ENCODE results near the gene SUPT3H. TPM values are rescaled to one million over a fixed set of nuclear protein-coding genes. Genes with fewer than 3 reads are reported as not detected.
A peak's percentile ranks its signal among the peaks of the same experiment; 100 is the strongest.

The SUPT3H gene
- total and polyA plus RNA-seq, 2 of the 8 experiments (the other 6 are each of a cell fraction or from before 2014, with no cell fraction given): 18.8 to 23.0 TPM

DNA sequence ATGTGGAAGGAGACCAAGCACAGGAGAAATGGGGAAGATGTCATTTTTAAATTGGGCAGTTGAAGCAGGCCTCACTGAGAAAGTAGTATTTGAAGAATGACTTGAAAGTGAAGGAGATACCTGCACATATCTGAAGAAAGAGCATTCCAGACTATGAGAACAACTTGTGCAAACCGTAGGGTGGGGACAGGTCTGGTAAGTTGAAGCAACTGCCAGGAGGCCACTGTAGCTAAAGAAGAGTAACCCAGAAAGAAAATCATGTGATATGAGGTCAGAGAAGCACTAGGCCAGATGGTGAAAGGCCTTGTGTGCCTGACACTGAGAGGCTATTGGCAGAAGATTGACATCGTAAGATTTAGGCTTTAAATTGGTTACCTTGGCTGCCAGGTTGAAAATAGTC lies 4.7 kb upstream of the SUPT3H start:
- Histone ChIP-seq H3K4me1 (replicated peaks in 1 of 4; ENCODE audit: control insufficient read depth in 3 of 4, insufficient read depth in 4 of 4, low read length in 3 of 4) (no peaks in the 10 kb centered on the region), H2BK5ac (ENCODE audit: low read depth, low read length) (no peak overlapping the region), H3K79me1 (ENCODE audit: low read depth, low read length) (no peaks in the 10 kb centered on the region), H3K14ac (ENCODE audit: insufficient read length) (no peak overlapping the region), H3K9me3 (ENCODE audit: insufficient read depth in 2 of 2, low read depth in 1 of 2, low read length in 1 of 2) (no peaks in the 10 kb centered on the region), H4K8ac (ENCODE audit: extremely low read depth, insufficient read depth, low read length) (no peak overlapping the region), H4K91ac (replicated peaks; ENCODE audit: insufficient read length, low read length) (no peak overlapping the region), H3K27ac (ENCODE audit: low read depth, low read length) (no peak overlapping the region), H3K23me2 (ENCODE audit: low read depth, low read length) (peaks cover 3% of the 10 kb centered on the region), H2AFZ (ENCODE audit: low read length) (no peak overlapping the region), H2BK12ac (ENCODE audit: low read depth, low read length) (no peak overlapping the region), H3K4me2 (ENCODE audit: insufficient read depth in 1 of 2, low read depth in 2 of 2, low read length in 2 of 2) (no peak overlapping the region), H3K9ac (replicated peaks in 1 of 4; ENCODE audit: extremely low read depth in 1 of 4, low read depth in 3 of 4, low read length in 3 of 4) (no peak overlapping the region), H3K4ac (replicated peaks; ENCODE audit: insufficient read length, low read depth, low read length) (no peak overlapping the region), H3K79me2 (ENCODE audit: control insufficient read depth in 1 of 2, insufficient read depth in 2 of 2, low read length in 2 of 2) (no peaks in the 10 kb centered on the region), H2BK20ac (ENCODE audit: low read length) (no peak overlapping the region), H3K4me3 (ENCODE audit: extremely low read depth in 1 of 4, insufficient read depth in 2 of 4, low read depth in 3 of 4, low read length in 4 of 4) (no peak overlapping the region), H3K23ac (ENCODE audit: insufficient read length) (no peak overlapping the region), H3K18ac (ENCODE audit: extremely low read depth, low read length) (no peak overlapping the region), H4K20me1 (replicated peaks in 1 of 2; ENCODE audit: control insufficient read depth in 1 of 2, insufficient read depth in 2 of 2, low read length in 2 of 2) (no peaks in the 10 kb centered on the region), H4K5ac (ENCODE audit: insufficient read length, low read depth, low read length) (no peak overlapping the region), H2AK5ac (ENCODE audit: low read depth, low read length) (no peak overlapping the region), H2BK120ac (replicated peaks; ENCODE audit: low read depth, low read length) (no peak overlapping the region), H2BK15ac (ENCODE audit: low read length) (0 out of 2 replicates have a peak overlapping the region, but pooled peaks have one; percentile 49), H3K36me3 (ENCODE audit: control insufficient read depth in 2 of 4, insufficient read depth in 4 of 4, low read length in 3 of 4) (no peaks in the 10 kb centered on the region), H3K27me3 (replicated peaks in 1 of 4; ENCODE audit: control insufficient read depth in 3 of 4, extremely low read depth in 1 of 4, insufficient read depth in 3 of 4, low read length in 3 of 4) (no peaks in the 10 kb centered on the region), H3K56ac (replicated peaks; ENCODE audit: insufficient read length, low read depth, low read length) (no peak overlapping the region)
- FAIRE-seq (no peak), DNase-seq (ENCODE audit: low read depth in 1 of 2, low spot score in 2 of 2) (no peak)
- CTCF ChIA-PET (ENCODE audit: partially characterized antibody): interaction anchor here (1.0 to 1.2 kb wide), 2 partner anchors 12 to 332 kb away, joined by 3 to 5 read pairs; no protein-coding TSS in a partner anchor
- WGBS, 2 experiments (ENCODE audit: extremely low coverage in 1 of 2, insufficient coverage in 1 of 2, insufficient read length in 1 of 2, insufficient replicate concordance in 2 of 2, low coverage in 1 of 2, low lambda C conversion rate in 2 of 2, missing lambda C conversion rate in 1 of 2): 77% methylated on average over 2 of the region's 2 CpGs; no CpG with 5 or more reads in 1 of the 2 experiments
- POLR2A ChIA-PET (ENCODE audit: partially characterized antibody): no interaction called here
- TF ChIP-seq CTCF (IDR thresholded peaks at IDR 0.05; ENCODE audit: control extremely low read depth in 1 of 3, insufficient read depth in 1 of 3, low read depth in 1 of 3, low read length in 3 of 3) (no peak), EGR1 (IDR thresholded peaks at IDR 0.05; ENCODE audit: borderline replicate concordance, low read depth, low read length) (no peak), KDM4A (IDR thresholded peaks at IDR 0.05; ENCODE audit: low read depth, low read length, severe bottlenecking) (no peak), BACH1 (IDR thresholded peaks at IDR 0.05; ENCODE audit: low read length) (no peak), CBX8 (IDR thresholded peaks at IDR 0.05; ENCODE audit: borderline replicate concordance, low read depth, low read length) (no peak), JUN (IDR thresholded peaks at IDR 0.05; ENCODE audit: low read depth, low read length) (no peak), RXRA (IDR thresholded peaks at IDR 0.05; ENCODE audit: insufficient read depth, low read depth, low read length) (no peak), CHD1 (IDR thresholded peaks at IDR 0.05; ENCODE audit: low read depth, low read length) (no peak), CHD2 (IDR thresholded peaks at IDR 0.05; ENCODE audit: low read length) (no peak), RBBP5 (IDR thresholded peaks at IDR 0.05; ENCODE audit: borderline replicate concordance, low read depth, low read length) (no peak), BCL11A (IDR thresholded peaks at IDR 0.05; ENCODE audit: low read depth in 2 of 2, low read length in 2 of 2) (no peak), NRF1 (IDR thresholded peaks at IDR 0.05; ENCODE audit: low read depth, low read length) (no peak), TAF7 (optimal IDR thresholded peaks at IDR 0.05; ENCODE audit: borderline replicate concordance, low read depth, low read length) (no peak)
